DOHH2 (cell line): Measurements from ENCODE around the gene RARG.

Source experiments
- H3F3A ChIP-seq: fragments of 200-600 bp; sonication (generic), shearing (Covaris generic); 2 replicates; pipeline ENCODE4 v1.6.0; 2016; ENCODE audit warnings: antibody characterized with exemption, mild to moderate bottlenecking; ENCODE audit not compliant: control insufficient read depth, insufficient read depth
- H3K27ac ChIP-seq: fragments of 200-600 bp; sonication (generic); 2 replicates; pipeline ENCODE4 v1.5.1; 2014; ENCODE audit warnings: low read depth, mild to moderate bottlenecking, low read length, moderate library complexity
- H3K27me3 ChIP-seq: fragments of 200-600 bp; sonication (generic); 2 replicates; pipeline ENCODE4 v1.6.1; 2014; ENCODE audit warnings: mild to moderate bottlenecking, low read length, mixed read lengths; ENCODE audit not compliant: control insufficient read depth
- H3K36me3 ChIP-seq: fragments of 200-600 bp; sonication (generic); 2 replicates; pipeline ENCODE4 v1.6.1; 2014; ENCODE audit warnings: mild to moderate bottlenecking, low read length, moderate library complexity, mixed read lengths; ENCODE audit not compliant: control insufficient read depth
- H3K4me1 ChIP-seq: fragments of 200-600 bp; sonication (generic); 2 replicates; pipeline ENCODE4 v1.6.1; 2014; ENCODE audit warnings: mild to moderate bottlenecking, low read length, mixed read lengths; ENCODE audit not compliant: control insufficient read depth
- H3K4me2 ChIP-seq: fragments of 200-600 bp; sonication (generic); 2 replicates; pipeline ENCODE4 v1.6.0; 2014; ENCODE audit warnings: mild to moderate bottlenecking, low read length, moderate library complexity
- H3K4me3 ChIP-seq: fragments of 200-600 bp; sonication (generic); 2 replicates; pipeline ENCODE4 v1.5.1; 2014; ENCODE audit warnings: mild to moderate bottlenecking, low read length, mixed read lengths
- H3K79me2 ChIP-seq: fragments of 200-600 bp; sonication (generic); 2 replicates; pipeline ENCODE4 v1.6.1; 2014; ENCODE audit warnings: mild to moderate bottlenecking, low read length, mixed read lengths; ENCODE audit not compliant: control insufficient read depth
- H3K9me2 ChIP-seq: fragments of 200-600 bp; sonication (generic); replicated peaks from 2 replicates; pipeline ENCODE4 v1.6.1; 2014; ENCODE audit warnings: mild to moderate bottlenecking, low read length, mixed read lengths; ENCODE audit not compliant: control insufficient read depth
- H3K9me3 ChIP-seq: fragments of 200-600 bp; sonication (generic); 2 replicates; pipeline ENCODE4 v1.6.1; 2014; ENCODE audit warnings: antibody characterized with exemption, low read length, mixed read lengths; ENCODE audit not compliant: control insufficient read depth, insufficient read depth
- H4K20me1 ChIP-seq: fragments of 200-600 bp; sonication (generic); 2 replicates; pipeline ENCODE4 v1.6.0; 2014; ENCODE audit warnings: low read depth, mild to moderate bottlenecking, antibody characterized with exemption, low read length, moderate library complexity; ENCODE audit not compliant: control insufficient read depth, insufficient read depth
- EZH2phosphoT487 ChIP-seq: fragments of 200-600 bp; sonication (generic); IDR thresholded peaks from 2 replicates; pipeline ENCODE4 v1.6.1; 2017; ENCODE audit warnings: borderline replicate concordance, mild to moderate bottlenecking, antibody characterized with exemption, low read length, moderate library complexity, mixed read lengths
- TF ChIP-seq, protein P1 (sequence below): fragments of 200-600 bp; sonication (generic); IDR thresholded peaks from one replicate; pipeline ENCODE4 v1.5.1; 2014; ENCODE audit warnings: antibody characterized with exemption, mild to moderate bottlenecking, low read depth, low read length; ENCODE audit not compliant: poor library complexity, severe bottlenecking

Gene RARG

DNA sequence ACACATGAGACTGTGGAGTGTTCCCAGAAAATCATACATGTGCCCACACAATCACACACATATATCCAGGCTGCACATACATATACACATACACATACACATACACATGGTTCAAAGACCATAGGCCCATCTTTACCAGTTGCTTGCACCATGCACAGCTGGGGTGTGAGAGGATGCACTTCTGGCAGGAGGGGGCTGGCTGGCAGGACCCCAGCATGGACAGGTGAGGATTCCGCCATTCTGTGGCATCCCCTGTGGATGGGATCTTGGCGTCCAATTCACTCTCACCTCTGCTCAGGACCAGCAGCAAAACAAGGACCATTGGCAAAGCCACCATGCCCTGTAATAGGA, 31.9 kb downstream of the RARG start:
- H3K4me3 ChIP-seq = peak overlapping the region; percentile 62
- peak overlapping the region; percentile 94 for H3K27ac ChIP-seq
- H3K79me2 ChIP-seq = peaks cover 24% of the 10 kb centered on the region
- no peaks in the 10 kb centered on the region for H3K9me2 ChIP-seq
- peak overlapping the region; percentile 77 for H3K4me2 ChIP-seq
- no peaks in the 10 kb centered on the region for H3K9me3 ChIP-seq
- no peaks in the 10 kb centered on the region for H4K20me1 ChIP-seq
- TF ChIP-seq, protein P1, sequence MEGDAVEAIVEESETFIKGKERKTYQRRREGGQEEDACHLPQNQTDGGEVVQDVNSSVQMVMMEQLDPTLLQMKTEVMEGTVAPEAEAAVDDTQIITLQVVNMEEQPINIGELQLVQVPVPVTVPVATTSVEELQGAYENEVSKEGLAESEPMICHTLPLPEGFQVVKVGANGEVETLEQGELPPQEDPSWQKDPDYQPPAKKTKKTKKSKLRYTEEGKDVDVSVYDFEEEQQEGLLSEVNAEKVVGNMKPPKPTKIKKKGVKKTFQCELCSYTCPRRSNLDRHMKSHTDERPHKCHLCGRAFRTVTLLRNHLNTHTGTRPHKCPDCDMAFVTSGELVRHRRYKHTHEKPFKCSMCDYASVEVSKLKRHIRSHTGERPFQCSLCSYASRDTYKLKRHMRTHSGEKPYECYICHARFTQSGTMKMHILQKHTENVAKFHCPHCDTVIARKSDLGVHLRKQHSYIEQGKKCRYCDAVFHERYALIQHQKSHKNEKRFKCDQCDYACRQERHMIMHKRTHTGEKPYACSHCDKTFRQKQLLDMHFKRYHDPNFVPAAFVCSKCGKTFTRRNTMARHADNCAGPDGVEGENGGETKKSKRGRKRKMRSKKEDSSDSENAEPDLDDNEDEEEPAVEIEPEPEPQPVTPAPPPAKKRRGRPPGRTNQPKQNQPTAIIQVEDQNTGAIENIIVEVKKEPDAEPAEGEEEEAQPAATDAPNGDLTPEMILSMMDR = no peak
- TF ChIP-seq EZH2phosphoT487 = no peak
- H3K36me3 ChIP-seq = peaks cover 24% of the 10 kb centered on the region
- peaks cover 22% of the 10 kb centered on the region for H3F3A ChIP-seq
- no peaks in the 10 kb centered on the region for H3K27me3 ChIP-seq
- H3K4me1 ChIP-seq = peaks cover 83% of the 10 kb centered on the region

DNA sequence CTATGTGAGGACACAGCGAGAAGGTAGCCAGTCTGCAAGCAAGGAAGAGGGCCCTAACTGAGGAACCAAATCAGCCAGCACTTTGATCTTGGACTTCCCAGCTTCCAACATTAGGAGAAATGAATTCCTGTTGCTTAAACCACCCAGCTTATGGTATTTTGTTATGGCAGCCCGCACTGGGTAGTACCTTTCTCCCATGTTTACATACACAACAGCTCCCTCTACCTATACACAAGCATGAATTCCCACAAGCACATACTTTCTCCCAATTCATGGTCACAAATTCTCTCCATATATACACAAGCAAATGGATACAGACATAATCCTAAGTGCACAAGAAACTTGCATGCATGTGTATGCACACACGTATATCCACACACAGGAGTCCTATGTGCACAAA, 32.3 kb downstream of the RARG start:
- Histone ChIP-seq H3F3A (peaks cover 22% of the 10 kb centered on the region), H3K36me3 (peaks cover 24% of the 10 kb centered on the region), H3K27me3 (no peaks in the 10 kb centered on the region), H3K4me2 (peak overlapping the region; percentile 77), H3K9me2 (no peaks in the 10 kb centered on the region), H3K27ac (peak overlapping the region; percentile 94), H3K9me3 (no peaks in the 10 kb centered on the region), H4K20me1 (no peaks in the 10 kb centered on the region), H3K4me3 (peak overlapping the region; percentile 62), H3K79me2 (peaks cover 23% of the 10 kb centered on the region), H3K4me1 (peaks cover 79% of the 10 kb centered on the region)
- TF ChIP-seq EZH2phosphoT487 = no peak
- TF ChIP-seq, protein P1 = peak; percentile 32

DNA sequence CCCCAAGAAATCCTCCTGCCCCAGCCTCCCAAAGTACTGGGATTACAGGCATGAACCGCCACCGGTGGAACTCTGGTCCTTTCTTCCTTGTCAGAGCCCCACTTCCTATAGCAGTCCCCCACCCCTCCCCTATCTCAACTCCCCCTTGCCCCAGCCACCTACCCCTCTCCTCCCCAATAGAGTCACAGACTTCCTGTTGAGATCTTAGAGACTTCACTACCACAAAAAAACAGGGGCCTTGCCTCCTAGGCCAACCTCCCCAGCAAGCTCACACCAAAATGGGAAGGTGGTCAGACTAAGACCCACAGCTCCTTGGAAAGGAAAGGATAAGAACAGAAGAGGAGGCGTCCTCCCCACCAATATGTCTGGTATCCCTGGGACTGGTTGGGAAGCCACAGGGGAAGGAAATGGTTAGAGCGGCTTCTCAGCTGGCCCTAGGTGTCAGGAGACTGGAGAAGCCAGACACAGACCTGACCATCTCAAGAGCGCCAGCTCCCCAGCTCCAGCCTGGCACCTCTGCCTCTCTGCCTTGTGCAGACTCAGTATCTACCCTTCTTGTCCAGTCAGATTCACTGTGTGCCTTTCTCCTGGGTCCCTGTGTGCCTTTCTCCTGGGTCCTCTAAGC, 33.4 kb downstream of the RARG start:
- Histone ChIP-seq H3K27ac (peak overlapping the region; percentile 94), H3K9me3 (no peaks in the 10 kb centered on the region), H3K79me2 (peaks cover 13% of the 10 kb centered on the region), H3K4me1 (peaks cover 68% of the 10 kb centered on the region), H4K20me1 (no peaks in the 10 kb centered on the region), H3K9me2 (no peaks in the 10 kb centered on the region), H3F3A (peaks cover 22% of the 10 kb centered on the region), H3K4me2 (peak overlapping the region; percentile 77), H3K4me3 (peak overlapping the region; percentile 48), H3K27me3 (no peaks in the 10 kb centered on the region), H3K36me3 (peaks cover 26% of the 10 kb centered on the region)
- TF ChIP-seq EZH2phosphoT487 = no peak
- TF ChIP-seq, protein P1 = no peak
